Measurements from ENCODE around the gene HYAL3. TPM values are rescaled to one million over a fixed set of nuclear protein-coding genes. Genes with fewer than 3 reads are reported as not detected.
"Not testable (repeated sequence)": the region's sequence is repeated elsewhere in the genome, so short reads cannot be mapped to it uniquely, and the experiment has no call there.

The HYAL3 gene
- total and polyA plus RNA-seq, 5 donors from 2014 or later: 1.8 to 8.3 (median 3.3) TPM

- DNase-seq (no peak), ATAC-seq (ENCODE audit: low read depth in 2 of 2) (no peak)
- H3K27me3 ChIP-seq (ENCODE audit: control insufficient read depth, insufficient read depth, low read length): no peaks in the 10 kb centered on the region
- no peak overlapping the region for H3K4me3 ChIP-seq (ENCODE audit: low read depth, low read length)
- Mint-ChIP-seq H3K27ac (no peak overlapping the region), H3K4me3 (no peak overlapping the region), H3K4me1 (peaks cover 0 to 11% (median 4%) of the 10 kb centered on the region in 4 donors), H3K9me3 (peaks cover 0 to 2% (median 0%) of the 10 kb centered on the region in 7 donors), H3K27me3 (peaks cover 12% of the 10 kb centered on the region), H3K36me3 (no peaks in the 10 kb centered on the region)
- H3K4me1 ChIP-seq (ENCODE audit: control insufficient read depth, insufficient read depth, low read length, poor library complexity, severe bottlenecking): peaks cover 12% of the 10 kb centered on the region
- no peaks in the 10 kb centered on the region for H3K9me3 ChIP-seq (ENCODE audit: control insufficient read depth in 2 of 2, low read length in 2 of 2)
- no peak overlapping the region for H3K27ac ChIP-seq (ENCODE audit: insufficient read depth, low read length, poor library complexity, severe bottlenecking)
- H3K36me3 ChIP-seq (ENCODE audit: control insufficient read depth, insufficient read depth, low read length): no peaks in the 10 kb centered on the region
Measured at GRCh38 chr3:50263478-50264382, 35.5 kb downstream of the HYAL3 start.

GRCh38 chr3:50262778-50263177 is 36.4 kb downstream of the HYAL3 start:
- no peak overlapping the region for H3K4me3 ChIP-seq (ENCODE audit: low read depth, low read length)
- Mint-ChIP-seq H3K4me3 (no peak overlapping the region), H3K4me1 (peaks cover 0 to 11% (median 3%) of the 10 kb centered on the region in 4 donors), H3K27me3 (peaks cover 12% of the 10 kb centered on the region), H3K36me3 (no peaks in the 10 kb centered on the region), H3K27ac (peak overlapping the region in 1 of 3 donors; percentile 79), H3K9me3 (peaks cover 0 to 2% (median 0%) of the 10 kb centered on the region in 7 donors)
- peaks cover 6% of the 10 kb centered on the region for H3K36me3 ChIP-seq (ENCODE audit: control insufficient read depth, insufficient read depth, low read length)
- DNase-seq: no peak
- H3K4me1 ChIP-seq (ENCODE audit: control insufficient read depth, insufficient read depth, low read length, poor library complexity, severe bottlenecking): peaks cover 12% of the 10 kb centered on the region
- no peak overlapping the region for H3K27ac ChIP-seq (ENCODE audit: insufficient read depth, low read length, poor library complexity, severe bottlenecking)
- H3K27me3 ChIP-seq (ENCODE audit: control insufficient read depth, insufficient read depth, low read length): no peaks in the 10 kb centered on the region
- H3K9me3 ChIP-seq (ENCODE audit: control insufficient read depth in 2 of 2, low read length in 2 of 2): no peaks in the 10 kb centered on the region
- no peak for ATAC-seq (ENCODE audit: low read depth in 2 of 2)

GRCh38 chr3:50262200-50262599 is 37.0 kb downstream of the HYAL3 start:
- not testable (repeated sequence) for ATAC-seq (ENCODE audit: low read depth in 2 of 2); DNase-seq; H3K36me3 Mint-ChIP-seq; H3K27ac Mint-ChIP-seq; H3K27ac ChIP-seq (ENCODE audit: insufficient read depth, low read length, poor library complexity, severe bottlenecking); H3K27me3 ChIP-seq (ENCODE audit: control insufficient read depth, insufficient read depth, low read length); H3K9me3 Mint-ChIP-seq; H3K4me3 Mint-ChIP-seq; H3K9me3 ChIP-seq (ENCODE audit: control insufficient read depth in 2 of 2, low read length in 2 of 2); H3K4me3 ChIP-seq (ENCODE audit: low read depth, low read length)
- H3K4me1 Mint-ChIP-seq: peaks cover 0 to 11% (median 3%) of the 10 kb centered on the region in 4 donors
- Histone ChIP-seq H3K36me3 (ENCODE audit: control insufficient read depth, insufficient read depth, low read length) (peaks cover 11% of the 10 kb centered on the region), H3K4me1 (ENCODE audit: control insufficient read depth, insufficient read depth, low read length, poor library complexity, severe bottlenecking) (peaks cover 12% of the 10 kb centered on the region)
- peaks cover 12% of the 10 kb centered on the region for H3K27me3 Mint-ChIP-seq

GRCh38 chr3:50261505-50261904 is 37.7 kb downstream of the HYAL3 start:
- Histone ChIP-seq H3K36me3 (ENCODE audit: control insufficient read depth, insufficient read depth, low read length) (peaks cover 18% of the 10 kb centered on the region), H3K4me3 (ENCODE audit: low read depth, low read length) (no peak overlapping the region), H3K4me1 (ENCODE audit: control insufficient read depth, insufficient read depth, low read length, poor library complexity, severe bottlenecking) (peaks cover 12% of the 10 kb centered on the region), H3K27me3 (ENCODE audit: control insufficient read depth, insufficient read depth, low read length) (no peaks in the 10 kb centered on the region), H3K9me3 (ENCODE audit: control insufficient read depth in 2 of 2, low read length in 2 of 2) (no peaks in the 10 kb centered on the region), H3K27ac (ENCODE audit: insufficient read depth, low read length, poor library complexity, severe bottlenecking) (no peak overlapping the region)
- Mint-ChIP-seq H3K27me3 (peaks cover 12% of the 10 kb centered on the region), H3K9me3 (peaks cover 0 to 2% (median 0%) of the 10 kb centered on the region in 7 donors), H3K4me1 (peaks cover 0 to 15% (median 3%) of the 10 kb centered on the region in 4 donors), H3K27ac (peak overlapping the region in 1 of 3 donors; percentile 56), H3K4me3 (no peak overlapping the region), H3K36me3 (peaks cover 5% of the 10 kb centered on the region)
- ATAC-seq (ENCODE audit: low read depth in 2 of 2): no peak
- no peak for DNase-seq

GRCh38 chr3:50260942-50261441 is 38.2 kb downstream of the HYAL3 start:
- Mint-ChIP-seq H3K4me1 (peaks cover 0 to 16% (median 4%) of the 10 kb centered on the region in 4 donors), H3K27ac (peak overlapping the region in 1 of 3 donors; percentile 56)
- H3K27me3 ChIP-seq (ENCODE audit: control insufficient read depth, insufficient read depth, low read length): no peaks in the 10 kb centered on the region

GRCh38 chr3:50260027-50260941 is 38.9 kb downstream of the HYAL3 start:
- Histone ChIP-seq H3K36me3 (ENCODE audit: control insufficient read depth, insufficient read depth, low read length) (peaks cover 28% of the 10 kb centered on the region), H3K4me1 (ENCODE audit: control insufficient read depth, insufficient read depth, low read length, poor library complexity, severe bottlenecking) (peaks cover 12% of the 10 kb centered on the region), H3K4me3 (ENCODE audit: low read depth, low read length) (no peak overlapping the region), H3K27me3 (ENCODE audit: control insufficient read depth, insufficient read depth, low read length) (no peaks in the 10 kb centered on the region), H3K9me3 (ENCODE audit: control insufficient read depth in 2 of 2, low read length in 2 of 2) (no peaks in the 10 kb centered on the region), H3K27ac (ENCODE audit: insufficient read depth, low read length, poor library complexity, severe bottlenecking) (peak overlapping the region; percentile 60)
- peaks cover 0 to 16% (median 4%) of the 10 kb centered on the region in 4 donors for H3K4me1 Mint-ChIP-seq
- ATAC-seq (ENCODE audit: low read depth in 2 of 2) (peak; percentile 90 to 94), DNase-seq (peak; percentile 76 to 79 (median 78))
- H3K27me3 Mint-ChIP-seq: peaks cover 5% of the 10 kb centered on the region
- peak overlapping the region in 2 of 4 donors; percentile 76 to 83 for H3K4me3 Mint-ChIP-seq
- no peak overlapping the region for H3K27ac Mint-ChIP-seq
- H3K36me3 Mint-ChIP-seq: peaks cover 7% of the 10 kb centered on the region
- no peaks in the 10 kb centered on the region for H3K9me3 Mint-ChIP-seq

More at GRCh38 chr3:50260942-50261441, 38.2 kb downstream of the HYAL3 start:
- no peak overlapping the region for H3K4me3 Mint-ChIP-seq
- H3K4me3 ChIP-seq (ENCODE audit: low read depth, low read length): no peak overlapping the region
- DNase-seq (no peak), ATAC-seq (ENCODE audit: low read depth in 2 of 2) (no peak)
- H3K27ac ChIP-seq (ENCODE audit: insufficient read depth, low read length, poor library complexity, severe bottlenecking): no peak overlapping the region
- peaks cover 12% of the 10 kb centered on the region for H3K4me1 ChIP-seq (ENCODE audit: control insufficient read depth, insufficient read depth, low read length, poor library complexity, severe bottlenecking)
- peaks cover 23% of the 10 kb centered on the region for H3K36me3 ChIP-seq (ENCODE audit: control insufficient read depth, insufficient read depth, low read length)
- H3K9me3 ChIP-seq (ENCODE audit: control insufficient read depth in 2 of 2, low read length in 2 of 2): no peaks in the 10 kb centered on the region
- H3K27me3 Mint-ChIP-seq: peaks cover 9% of the 10 kb centered on the region
- H3K36me3 Mint-ChIP-seq: peaks cover 7% of the 10 kb centered on the region
- peaks cover 0 to 2% (median 0%) of the 10 kb centered on the region in 7 donors for H3K9me3 Mint-ChIP-seq

GRCh38 chr3:50259432-50260026 is 39.7 kb downstream of the HYAL3 start:
- Histone ChIP-seq H3K9me3 (ENCODE audit: control insufficient read depth in 2 of 2, low read length in 2 of 2) (no peaks in the 10 kb centered on the region), H3K4me1 (ENCODE audit: control insufficient read depth, insufficient read depth, low read length, poor library complexity, severe bottlenecking) (peaks cover 12% of the 10 kb centered on the region), H3K27ac (ENCODE audit: insufficient read depth, low read length, poor library complexity, severe bottlenecking) (no peak overlapping the region), H3K27me3 (ENCODE audit: control insufficient read depth, insufficient read depth, low read length) (no peaks in the 10 kb centered on the region), H3K4me3 (ENCODE audit: low read depth, low read length) (no peak overlapping the region), H3K36me3 (ENCODE audit: control insufficient read depth, insufficient read depth, low read length) (peaks cover 34% of the 10 kb centered on the region)
- H3K36me3 Mint-ChIP-seq: peaks cover 7% of the 10 kb centered on the region
- ATAC-seq (ENCODE audit: low read depth in 2 of 2) (peak in 1 of 2 donors; percentile 9), DNase-seq (no peak)
- no peak overlapping the region for H3K27ac Mint-ChIP-seq
- peaks cover 0 to 16% (median 4%) of the 10 kb centered on the region in 4 donors for H3K4me1 Mint-ChIP-seq
- peak overlapping the region in 3 of 4 donors; percentile 71 to 83 (median 76) for H3K4me3 Mint-ChIP-seq
- no peaks in the 10 kb centered on the region for H3K9me3 Mint-ChIP-seq
- H3K27me3 Mint-ChIP-seq: peaks cover 5% of the 10 kb centered on the region

All from CD4-positive, CD25-positive, alpha-beta regulatory T cell (primary cell).